Psoas muscle (tissue), 8 donors: ENCODE results near the gene C13orf46. TPM values are rescaled to one million over a fixed set of nuclear protein-coding genes. Genes with fewer than 3 reads are reported as not detected.
A peak's percentile ranks its signal among the peaks of the same experiment; 100 is the strongest.

Experiments used
- ATAC-seq, 4 donors: fragments of 200-7000 bp; cut with Tn5 transposase; one replicate each; pipeline ENCODE4 v1.9.1; 2020; ENCODE audit warnings: moderate library complexity in 3 of 4, mild to moderate bottlenecking in 2 of 4
- DNase-seq, 2 donors: peaks; one replicate each; pipeline ENCODE4 v3.0.0-alpha.2; 2020
- H3K27ac ChIP-seq: fragments of 200-600 bp; one replicate; pipeline ENCODE4 v1.8.0; 2022
- H3K27me3 ChIP-seq, 3 donors: fragments of 200-600 bp in 1 of 3; one replicate each; pipeline versions ENCODE4 v1.6.1 to v1.8.0; 2013 to 2022; ENCODE audit warnings: low read length in 2 of 3, mild to moderate bottlenecking in 2 of 3, moderate library complexity in 1 of 3; ENCODE audit not compliant: insufficient read depth in 3 of 3
- H3K36me3 ChIP-seq, 2 donors: fragments of 200-600 bp in 1 of 2; one replicate each; pipeline versions ENCODE4 v1.6.1 to v1.8.0; 2013 to 2022; ENCODE audit warnings: low read depth in 1 of 2, mild to moderate bottlenecking in 1 of 2, moderate library complexity in 1 of 2; ENCODE audit not compliant: insufficient read depth in 1 of 2
- H3K4me1 ChIP-seq: fragments of 200-600 bp; one replicate; pipeline ENCODE4 v1.8.0; 2022
- H3K4me3 ChIP-seq: fragments of 200-600 bp; one replicate; pipeline ENCODE4 v1.8.0; 2022; ENCODE audit warnings: mild to moderate bottlenecking
- H3K9me3 ChIP-seq: fragments of 200-600 bp; one replicate; pipeline ENCODE4 v1.8.0; 2022
- whole genome bisulfite sequencing, 3 donors: extraction: QIAGEN DNeasy Blood & Tissue Kit; methylation state at CpG; one replicate each; pipeline versions ENCODE4 v1.1.6 to v1.1.7; 2013; 5-methylcytosine and 5-hydroxymethylcytosine counted together
- intact Hi-C, 2 donors: fragments of 100-400 bp; cut with DNase I; formaldehyde crosslinking; loops; one replicate each; pipeline versions ENCODE4 v1.11.0 to v1.14.2; 2022
- polyA plus RNA-seq, 3 donors: library from polyadenylated mRNA; stranded (reverse); fragments of 200-250 nt; gene quantifications; one replicate each; pipeline ENCODE4 v1.2.3, GENCODE V29; 2013
- total RNA-seq, 4 donors: library from RNA; stranded (reverse); fragmentation: NEBNext Ultra II Directional in 2 of 4; extraction: Animal tissue kit (Norgen Biotek cat#: 25700) in 2 of 4; gene quantifications; one replicate each; pipeline versions ENCODE4 v1.2.1 to v1.2.4, GENCODE V29; 2021 to 2023
- TF ChIP-seq, protein P1 (sequence below): fragments of 200-600 bp; IDR thresholded peaks from one replicate; pipeline ENCODE4 v1.8.0; 2022; ENCODE audit warnings: antibody characterized with exemption
- donor health status: healthy with polysubstance abuse.
- donor health status: DM: no; HTN: no; CAD: no; lungs with moderate emphysema.
- donor health status: Bipolar disorder and iron deficiency.
- donor health status: healthy.
- donor health status: DM: yes; HTN: yes; CAD: no.
- donor health status: DM: no; HTN: no; CAD: no.
- donor health status: DM: no; HTN: no; CAD: no.
- donor health status: DM: yes; HTN: yes; CAD: no.

Gene C13orf46
- total and polyA plus RNA-seq, 7 donors: 0.14 to 2.5 (median 0.57) TPM; not detected in 1

DNA sequence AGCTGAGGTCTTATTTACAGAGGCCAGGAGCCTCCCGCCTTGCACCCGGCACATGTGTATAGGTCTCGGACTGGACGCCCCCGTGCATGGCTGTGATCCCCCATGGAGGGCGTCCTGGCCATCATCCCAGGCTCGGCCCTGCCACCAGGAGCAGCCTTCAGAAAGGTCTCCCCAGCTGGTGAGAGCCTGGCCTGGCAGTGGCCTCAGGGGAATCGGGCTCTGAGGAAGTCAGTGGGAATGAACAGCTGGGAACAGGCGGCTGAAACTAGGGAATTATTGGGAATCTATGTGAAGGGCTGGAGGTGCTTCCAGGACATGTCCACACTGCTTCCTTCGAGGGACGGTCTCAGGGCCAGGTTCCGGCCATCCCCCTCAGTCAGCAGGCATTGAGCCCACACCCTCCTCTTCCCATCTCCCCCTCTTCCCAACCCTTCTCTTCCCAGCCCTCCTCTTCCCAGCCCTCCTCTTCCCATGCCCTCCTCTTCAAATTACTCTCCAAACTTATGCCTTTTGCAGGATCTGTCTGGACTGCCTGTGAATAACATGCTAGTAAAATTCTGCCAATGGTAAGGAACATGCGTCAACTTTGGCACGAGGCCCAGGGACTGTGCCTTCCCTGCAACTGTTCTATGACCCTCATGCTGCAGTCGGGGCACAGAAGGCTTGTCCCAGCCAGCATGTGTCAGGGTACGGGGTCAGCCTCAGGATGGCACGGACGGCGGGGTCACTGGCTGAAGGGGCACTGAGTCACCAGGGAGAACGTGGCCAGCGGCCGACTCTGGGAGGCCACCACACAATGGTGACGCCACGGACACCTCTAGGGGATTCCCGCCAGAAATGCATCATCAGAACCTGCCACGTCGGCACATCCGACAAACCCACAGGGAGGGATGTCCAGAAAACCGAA is 24.2 kb upstream of the C13orf46 start:
- DNase-seq (peak; percentile 73 to 77), ATAC-seq (peak; percentile 29 to 71 (median 47))
- Histone ChIP-seq H3K27ac (no peak overlapping the region), H3K27me3 (no peaks in the 10 kb centered on the region), H3K4me1 (no peaks in the 10 kb centered on the region), H3K4me3 (no peak overlapping the region), H3K9me3 (no peaks in the 10 kb centered on the region), H3K36me3 (peaks cover 0 to 48% of the 10 kb centered on the region in 2 donors)
- TF ChIP-seq, protein P1, sequence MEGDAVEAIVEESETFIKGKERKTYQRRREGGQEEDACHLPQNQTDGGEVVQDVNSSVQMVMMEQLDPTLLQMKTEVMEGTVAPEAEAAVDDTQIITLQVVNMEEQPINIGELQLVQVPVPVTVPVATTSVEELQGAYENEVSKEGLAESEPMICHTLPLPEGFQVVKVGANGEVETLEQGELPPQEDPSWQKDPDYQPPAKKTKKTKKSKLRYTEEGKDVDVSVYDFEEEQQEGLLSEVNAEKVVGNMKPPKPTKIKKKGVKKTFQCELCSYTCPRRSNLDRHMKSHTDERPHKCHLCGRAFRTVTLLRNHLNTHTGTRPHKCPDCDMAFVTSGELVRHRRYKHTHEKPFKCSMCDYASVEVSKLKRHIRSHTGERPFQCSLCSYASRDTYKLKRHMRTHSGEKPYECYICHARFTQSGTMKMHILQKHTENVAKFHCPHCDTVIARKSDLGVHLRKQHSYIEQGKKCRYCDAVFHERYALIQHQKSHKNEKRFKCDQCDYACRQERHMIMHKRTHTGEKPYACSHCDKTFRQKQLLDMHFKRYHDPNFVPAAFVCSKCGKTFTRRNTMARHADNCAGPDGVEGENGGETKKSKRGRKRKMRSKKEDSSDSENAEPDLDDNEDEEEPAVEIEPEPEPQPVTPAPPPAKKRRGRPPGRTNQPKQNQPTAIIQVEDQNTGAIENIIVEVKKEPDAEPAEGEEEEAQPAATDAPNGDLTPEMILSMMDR: no peak
- intact Hi-C loops: no loop called here
- WGBS, 3 donors: 56 to 67% (median 59%) methylated on average over 28 to 29 of the region's 29 CpGs

- H3K27ac ChIP-seq: no peak overlapping the region
- 86 to 87% (median 87%) methylated on average over 13 of the region's 13 CpGs for WGBS, 3 donors
- H3K4me3 ChIP-seq: no peak overlapping the region
- no peaks in the 10 kb centered on the region for H3K4me1 ChIP-seq
- peaks cover 0 to 44% of the 10 kb centered on the region in 2 donors for H3K36me3 ChIP-seq
- peak; percentile 11 to 39 for DNase-seq
- ATAC-seq: no peak
- intact Hi-C loops: no loop called here
- no peaks in the 10 kb centered on the region for H3K9me3 ChIP-seq
- TF ChIP-seq, protein P1: no peak
- no peaks in the 10 kb centered on the region for H3K27me3 ChIP-seq
Observed at GRCh38 chr13:113996912-113997745, 23.3 kb upstream of the C13orf46 start.

DNA sequence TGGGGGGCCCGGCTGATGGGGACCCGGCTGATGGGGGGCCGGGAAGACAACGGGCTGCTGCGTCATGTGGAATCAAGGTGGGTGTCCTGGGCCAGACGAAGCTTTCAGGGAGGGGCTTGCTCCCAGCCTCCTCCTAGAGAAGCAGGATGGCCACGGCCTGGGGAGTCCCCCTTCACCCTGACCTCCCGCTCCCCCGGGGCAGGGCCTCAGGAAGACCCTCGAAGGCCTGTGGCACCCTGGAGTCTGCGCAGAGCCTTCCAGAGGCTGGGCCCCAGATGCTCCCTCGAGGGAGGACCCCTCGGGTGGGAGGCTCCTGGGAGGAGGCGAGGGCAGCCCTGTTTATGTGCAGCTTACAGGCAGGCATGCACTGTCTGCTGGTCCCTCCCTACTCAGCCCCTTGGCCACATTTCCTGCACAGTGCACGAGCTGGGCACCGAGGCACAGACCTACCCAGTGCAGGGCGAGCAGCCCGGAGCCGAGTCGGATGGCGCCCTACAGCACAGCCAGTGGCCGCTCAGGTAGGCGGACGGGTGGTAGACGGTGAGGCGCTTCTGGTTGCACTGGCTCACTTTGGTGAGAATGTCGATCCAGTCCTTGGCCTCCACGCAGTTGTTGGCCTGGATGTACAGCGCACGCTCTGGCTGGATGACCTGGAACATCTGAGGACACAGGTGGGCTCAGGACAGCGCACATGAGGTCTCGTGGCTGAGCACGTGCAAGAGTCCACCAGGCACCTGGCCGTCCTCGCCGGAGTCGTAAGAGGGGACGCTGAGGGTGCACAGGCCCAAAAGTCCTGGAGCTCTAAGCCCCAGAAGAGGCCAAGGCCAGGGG is 22.4 kb upstream of the C13orf46 start:
- Histone ChIP-seq H3K36me3 (peaks cover 0 to 47% of the 10 kb centered on the region in 2 donors), H3K27ac (no peak overlapping the region), H3K4me1 (peaks cover 6% of the 10 kb centered on the region), H3K4me3 (no peak overlapping the region), H3K27me3 (no peaks in the 10 kb centered on the region), H3K9me3 (no peaks in the 10 kb centered on the region)
- ATAC-seq: no peak
- TF ChIP-seq, protein P1: no peak
- 91 to 94% (median 91%) methylated on average over 37 to 38 of the region's 38 CpGs for WGBS, 3 donors
- peak; percentile 9 to 44 for DNase-seq
- intact Hi-C loops: no loop called here

DNA sequence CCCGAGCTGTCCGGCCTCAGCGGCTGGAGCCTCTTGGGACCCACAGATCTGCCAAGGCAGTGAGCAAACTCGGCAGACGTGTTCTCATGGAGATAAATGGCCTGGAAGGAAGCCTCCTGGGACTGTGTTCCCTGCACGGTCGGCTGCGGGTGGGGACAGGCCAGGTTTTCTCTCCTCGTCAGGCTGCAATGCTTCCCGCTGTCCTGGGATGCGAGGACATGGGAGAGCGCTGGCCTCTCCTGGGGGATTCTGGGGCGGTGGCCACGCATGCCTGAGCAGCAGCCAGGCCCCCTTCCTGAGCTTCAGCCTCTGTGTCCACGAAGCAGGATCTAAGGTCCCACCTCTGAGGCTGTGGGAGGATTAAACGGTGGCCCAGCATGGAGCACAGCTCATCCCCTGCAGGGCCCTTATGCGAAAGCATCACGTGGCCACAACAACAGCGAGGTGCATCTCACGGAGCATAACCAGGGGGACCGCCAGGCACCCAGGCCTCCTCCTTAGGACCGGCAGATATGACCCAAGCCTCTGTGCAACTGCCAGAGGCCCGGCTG is 21.2 kb upstream of the C13orf46 start:
- WGBS, 3 donors: 82 to 84% (median 83%) methylated on average over 22 to 23 of the region's 23 CpGs
- TF ChIP-seq, protein P1: no peak
- ATAC-seq: no peak
- Histone ChIP-seq H3K27me3 (no peaks in the 10 kb centered on the region), H3K4me1 (peaks cover 13% of the 10 kb centered on the region), H3K27ac (no peak overlapping the region), H3K36me3 (peaks cover 0 to 45% of the 10 kb centered on the region in 2 donors), H3K9me3 (no peaks in the 10 kb centered on the region), H3K4me3 (no peak overlapping the region)
- intact Hi-C loops: no loop called here
- peak; percentile 12 to 70 for DNase-seq
